ENCODE data around the gene DELE1.
A peak's percentile ranks its signal among the peaks of the same experiment; 100 is the strongest.

Gene DELE1

DNA sequence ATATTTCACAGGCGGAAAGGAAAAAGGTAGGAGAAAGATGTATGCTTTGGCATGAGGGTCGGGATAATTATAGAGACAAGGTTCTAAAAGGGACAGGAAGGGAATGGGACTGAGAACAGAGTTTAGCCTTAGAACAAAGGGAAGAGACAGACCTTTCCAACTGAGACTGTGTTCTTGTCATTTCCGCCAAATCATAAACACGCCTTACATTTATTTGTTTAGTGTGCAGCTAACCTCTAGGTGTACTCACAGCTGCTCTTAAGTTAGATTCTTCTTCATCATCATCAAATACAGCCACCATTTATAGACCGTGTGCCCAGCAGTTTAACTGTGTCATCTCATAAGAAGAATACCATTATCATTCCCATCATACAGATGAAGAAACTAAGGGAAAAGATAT, 5.9 kb upstream of the DELE1 start:
- no peak for ATAC-seq
- TF ChIP-seq ZC3H10 (CRISPR knock-in tag; IDR thresholded peaks at IDR 0.05) (no peak), ISL1 (CRISPR knock-in tag; IDR thresholded peaks at IDR 0.05) (no peak), PPARA (CRISPR knock-in tag; IDR thresholded peaks at IDR 0.05; ENCODE audit: borderline replicate concordance) (no peak), GLIS3 (CRISPR knock-in tag; IDR thresholded peaks at IDR 0.05) (no peak), ZNF70 (CRISPR knock-in tag; IDR thresholded peaks at IDR 0.05) (no peak)
- TF ChIP-seq, protein P1, sequence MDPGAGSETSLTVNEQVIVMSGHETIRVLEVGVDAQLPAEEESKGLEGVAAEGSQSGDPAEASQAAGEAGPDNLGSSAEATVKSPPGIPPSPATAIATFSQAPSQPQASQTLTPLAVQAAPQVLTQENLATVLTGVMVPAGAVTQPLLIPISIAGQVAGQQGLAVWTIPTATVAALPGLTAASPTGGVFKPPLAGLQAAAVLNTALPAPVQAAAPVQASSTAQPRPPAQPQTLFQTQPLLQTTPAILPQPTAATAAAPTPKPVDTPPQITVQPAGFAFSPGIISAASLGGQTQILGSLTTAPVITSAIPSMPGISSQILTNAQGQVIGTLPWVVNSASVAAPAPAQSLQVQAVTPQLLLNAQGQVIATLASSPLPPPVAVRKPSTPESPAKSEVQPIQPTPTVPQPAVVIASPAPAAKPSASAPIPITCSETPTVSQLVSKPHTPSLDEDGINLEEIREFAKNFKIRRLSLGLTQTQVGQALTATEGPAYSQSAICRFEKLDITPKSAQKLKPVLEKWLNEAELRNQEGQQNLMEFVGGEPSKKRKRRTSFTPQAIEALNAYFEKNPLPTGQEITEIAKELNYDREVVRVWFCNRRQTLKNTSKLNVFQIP (CRISPR knock-in tag; IDR thresholded peaks at IDR 0.05; ENCODE audit: borderline replicate concordance, low read depth): no peak
- TF ChIP-seq, protein P2, sequence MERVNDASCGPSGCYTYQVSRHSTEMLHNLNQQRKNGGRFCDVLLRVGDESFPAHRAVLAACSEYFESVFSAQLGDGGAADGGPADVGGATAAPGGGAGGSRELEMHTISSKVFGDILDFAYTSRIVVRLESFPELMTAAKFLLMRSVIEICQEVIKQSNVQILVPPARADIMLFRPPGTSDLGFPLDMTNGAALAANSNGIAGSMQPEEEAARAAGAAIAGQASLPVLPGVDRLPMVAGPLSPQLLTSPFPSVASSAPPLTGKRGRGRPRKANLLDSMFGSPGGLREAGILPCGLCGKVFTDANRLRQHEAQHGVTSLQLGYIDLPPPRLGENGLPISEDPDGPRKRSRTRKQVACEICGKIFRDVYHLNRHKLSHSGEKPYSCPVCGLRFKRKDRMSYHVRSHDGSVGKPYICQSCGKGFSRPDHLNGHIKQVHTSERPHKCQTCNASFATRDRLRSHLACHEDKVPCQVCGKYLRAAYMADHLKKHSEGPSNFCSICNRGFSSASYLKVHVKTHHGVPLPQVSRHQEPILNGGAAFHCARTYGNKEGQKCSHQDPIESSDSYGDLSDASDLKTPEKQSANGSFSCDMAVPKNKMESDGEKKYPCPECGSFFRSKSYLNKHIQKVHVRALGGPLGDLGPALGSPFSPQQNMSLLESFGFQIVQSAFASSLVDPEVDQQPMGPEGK (CRISPR knock-in tag; IDR thresholded peaks at IDR 0.05; ENCODE audit: borderline replicate concordance): no peak
- TF ChIP-seq, protein P3, sequence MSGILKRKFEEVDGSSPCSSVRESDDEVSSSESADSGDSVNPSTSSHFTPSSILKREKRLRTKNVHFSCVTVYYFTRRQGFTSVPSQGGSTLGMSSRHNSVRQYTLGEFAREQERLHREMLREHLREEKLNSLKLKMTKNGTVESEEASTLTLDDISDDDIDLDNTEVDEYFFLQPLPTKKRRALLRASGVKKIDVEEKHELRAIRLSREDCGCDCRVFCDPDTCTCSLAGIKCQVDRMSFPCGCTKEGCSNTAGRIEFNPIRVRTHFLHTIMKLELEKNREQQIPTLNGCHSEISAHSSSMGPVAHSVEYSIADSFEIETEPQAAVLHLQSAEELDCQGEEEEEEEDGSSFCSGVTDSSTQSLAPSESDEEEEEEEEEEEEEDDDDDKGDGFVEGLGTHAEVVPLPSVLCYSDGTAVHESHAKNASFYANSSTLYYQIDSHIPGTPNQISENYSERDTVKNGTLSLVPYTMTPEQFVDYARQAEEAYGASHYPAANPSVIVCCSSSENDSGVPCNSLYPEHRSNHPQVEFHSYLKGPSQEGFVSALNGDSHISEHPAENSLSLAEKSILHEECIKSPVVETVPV (CRISPR knock-in tag; IDR thresholded peaks at IDR 0.05): no peak

DNA sequence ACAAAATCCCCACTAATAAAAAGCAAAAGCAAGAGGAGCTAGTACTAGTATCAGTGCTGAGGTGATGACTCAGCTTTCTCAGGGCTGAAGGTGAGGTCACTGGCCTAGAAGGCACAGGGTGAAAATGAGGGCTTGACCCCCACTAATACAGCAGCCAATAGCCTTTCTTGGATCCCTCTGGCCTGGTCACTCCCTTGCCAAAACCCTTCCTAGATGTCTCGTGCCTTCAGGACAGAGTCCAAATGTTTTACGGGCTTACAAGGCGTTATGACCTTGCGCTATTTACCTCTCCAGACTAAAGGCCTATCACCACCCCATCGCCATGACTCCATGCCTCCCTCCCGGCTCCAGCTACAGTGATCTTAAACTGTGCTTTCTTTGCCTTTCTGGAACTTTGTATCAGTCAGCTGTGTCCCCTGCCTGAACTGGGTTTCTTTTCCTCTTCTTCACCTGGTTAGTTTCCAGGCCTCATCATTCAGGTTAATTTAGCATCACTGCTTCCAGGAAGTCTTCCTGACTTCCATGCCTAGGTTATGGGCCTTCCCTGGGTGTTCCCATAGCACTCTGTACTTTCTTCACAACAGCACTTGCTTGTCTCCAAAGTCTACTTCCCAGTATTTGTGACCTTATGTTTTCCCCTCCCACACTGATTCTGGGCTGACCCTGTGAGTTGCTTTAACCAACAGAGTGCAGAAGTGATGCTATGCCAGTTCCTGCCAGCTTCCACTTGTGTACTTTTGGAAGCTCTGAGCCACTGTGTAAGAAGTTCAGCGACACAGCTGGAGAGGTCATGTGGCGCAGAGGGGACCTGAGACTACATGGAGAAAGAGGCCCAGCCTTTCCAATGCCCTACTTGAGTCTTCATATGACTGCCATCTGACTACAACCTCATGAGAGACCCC, 4.2 kb upstream of the DELE1 start:
- TF ChIP-seq ZFP3 (CRISPR knock-in tag; IDR thresholded peaks at IDR 0.05): no peak
- no peak for TF ChIP-seq PPARA (CRISPR knock-in tag; IDR thresholded peaks at IDR 0.05; ENCODE audit: borderline replicate concordance)
- no peak for TF ChIP-seq ZNF565 (CRISPR knock-in tag; conservative IDR thresholded peaks at IDR 0.05; ENCODE audit: low read depth)
- TF ChIP-seq, protein P4, sequence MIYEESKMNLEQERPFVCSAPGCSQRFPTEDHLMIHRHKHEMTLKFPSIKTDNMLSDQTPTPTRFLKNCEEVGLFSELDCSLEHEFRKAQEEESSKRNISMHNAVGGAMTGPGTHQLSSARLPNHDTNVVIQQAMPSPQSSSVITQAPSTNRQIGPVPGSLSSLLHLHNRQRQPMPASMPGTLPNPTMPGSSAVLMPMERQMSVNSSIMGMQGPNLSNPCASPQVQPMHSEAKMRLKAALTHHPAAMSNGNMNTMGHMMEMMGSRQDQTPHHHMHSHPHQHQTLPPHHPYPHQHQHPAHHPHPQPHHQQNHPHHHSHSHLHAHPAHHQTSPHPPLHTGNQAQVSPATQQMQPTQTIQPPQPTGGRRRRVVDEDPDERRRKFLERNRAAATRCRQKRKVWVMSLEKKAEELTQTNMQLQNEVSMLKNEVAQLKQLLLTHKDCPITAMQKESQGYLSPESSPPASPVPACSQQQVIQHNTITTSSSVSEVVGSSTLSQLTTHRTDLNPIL (CRISPR knock-in tag; IDR thresholded peaks at IDR 0.05; ENCODE audit: low read depth): no peak
- TF ChIP-seq TCF4 (CRISPR knock-in tag; IDR thresholded peaks at IDR 0.05; ENCODE audit: borderline replicate concordance): no peak
- TF ChIP-seq ISL1 (CRISPR knock-in tag; IDR thresholded peaks at IDR 0.05): no peak
- ATAC-seq: no peak

DNA sequence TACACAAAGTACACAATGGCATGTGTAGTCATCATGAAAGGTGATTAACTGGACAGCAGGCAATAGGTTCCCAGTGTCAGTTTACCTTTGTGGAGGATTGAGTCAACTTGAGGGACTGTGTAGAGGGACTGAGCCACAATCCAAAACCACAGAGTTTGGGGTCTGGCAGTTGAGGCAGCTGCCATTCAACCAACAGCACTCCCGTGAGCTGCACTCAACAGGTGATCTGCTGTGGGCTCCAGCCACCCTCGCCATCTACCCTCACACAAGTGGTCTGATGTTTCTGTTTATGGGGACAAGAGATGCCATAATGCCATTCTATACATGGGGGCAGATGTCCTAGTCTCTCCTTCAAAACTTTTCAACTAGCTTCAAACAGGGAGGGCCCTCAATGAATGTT, 2.9 kb upstream of the DELE1 start:
- ATAC-seq: no peak
- TF ChIP-seq, protein P1 (CRISPR knock-in tag; IDR thresholded peaks at IDR 0.05; ENCODE audit: borderline replicate concordance, low read depth): no peak
- no peak for TF ChIP-seq CSDC2 (CRISPR knock-in tag; IDR thresholded peaks at IDR 0.05)
- TF ChIP-seq ZNF70 (CRISPR knock-in tag; IDR thresholded peaks at IDR 0.05): no peak
- no peak for TF ChIP-seq ZNF565 (CRISPR knock-in tag; conservative IDR thresholded peaks at IDR 0.05; ENCODE audit: low read depth)
- no peak for TF ChIP-seq TCF4 (CRISPR knock-in tag; IDR thresholded peaks at IDR 0.05; ENCODE audit: borderline replicate concordance)
- no peak for TF ChIP-seq ARNTL (CRISPR knock-in tag; IDR thresholded peaks at IDR 0.05; ENCODE audit: borderline replicate concordance, low read depth)
- TF ChIP-seq OSR1 (CRISPR knock-in tag; IDR thresholded peaks at IDR 0.05): no peak
- no peak for TF ChIP-seq ZC3H10 (CRISPR knock-in tag; IDR thresholded peaks at IDR 0.05)
- TF ChIP-seq ESRRG (CRISPR knock-in tag; IDR thresholded peaks at IDR 0.05): no peak
- TF ChIP-seq RARB (CRISPR knock-in tag; IDR thresholded peaks at IDR 0.05): no peak
- TF ChIP-seq, protein P4 (CRISPR knock-in tag; IDR thresholded peaks at IDR 0.05; ENCODE audit: low read depth): no peak
- TF ChIP-seq, protein P2 (CRISPR knock-in tag; IDR thresholded peaks at IDR 0.05; ENCODE audit: borderline replicate concordance): no peak
- no peak for TF ChIP-seq ZFP30 (CRISPR knock-in tag; IDR thresholded peaks at IDR 0.05)
- no peak for TF ChIP-seq PPARA (CRISPR knock-in tag; IDR thresholded peaks at IDR 0.05; ENCODE audit: borderline replicate concordance)
- TF ChIP-seq ZFP3 (CRISPR knock-in tag; IDR thresholded peaks at IDR 0.05): no peak
- TF ChIP-seq BACH2 (CRISPR knock-in tag; IDR thresholded peaks at IDR 0.05; ENCODE audit: borderline replicate concordance): no peak
- no peak for TF ChIP-seq SNAI2 (CRISPR knock-in tag; IDR thresholded peaks at IDR 0.05)
- no peak for TF ChIP-seq ISL1 (CRISPR knock-in tag; IDR thresholded peaks at IDR 0.05)
- TF ChIP-seq GLIS3 (CRISPR knock-in tag; IDR thresholded peaks at IDR 0.05): no peak

DNA sequence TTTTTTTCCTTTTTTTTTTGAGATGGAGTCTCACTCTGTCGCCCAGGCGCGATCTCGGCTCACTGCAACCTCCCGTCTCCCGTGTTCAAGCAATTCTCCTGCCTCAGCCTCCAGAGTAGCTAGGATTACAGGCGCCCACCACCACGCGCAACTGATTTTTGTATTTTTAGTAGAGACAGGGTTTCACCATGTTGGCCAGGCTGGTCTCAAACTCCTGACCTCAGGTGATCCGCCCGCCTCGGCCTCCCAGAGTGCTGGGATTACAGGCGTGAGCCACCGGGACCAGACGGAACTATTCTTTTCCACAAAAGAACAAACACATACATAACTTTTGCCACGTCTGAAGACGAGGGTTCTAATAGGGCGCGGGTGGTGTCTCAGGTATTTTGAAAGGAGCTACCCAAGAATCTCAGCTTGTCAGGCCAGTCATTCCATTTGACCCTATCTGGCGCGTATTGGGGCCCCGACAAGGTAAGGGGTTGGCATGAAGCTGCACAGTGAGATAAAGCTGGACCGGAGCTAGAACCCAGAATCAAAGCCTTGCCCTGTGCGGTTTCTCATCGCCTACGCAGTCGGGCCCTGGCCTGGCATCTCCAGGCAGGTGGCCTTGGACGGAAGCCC, 734 bp upstream of the DELE1 start:
- ATAC-seq: peak; percentile 9; the same call in 2 of the 3 replicates
